ENCODE results near the gene FBXO31.

DNA sequence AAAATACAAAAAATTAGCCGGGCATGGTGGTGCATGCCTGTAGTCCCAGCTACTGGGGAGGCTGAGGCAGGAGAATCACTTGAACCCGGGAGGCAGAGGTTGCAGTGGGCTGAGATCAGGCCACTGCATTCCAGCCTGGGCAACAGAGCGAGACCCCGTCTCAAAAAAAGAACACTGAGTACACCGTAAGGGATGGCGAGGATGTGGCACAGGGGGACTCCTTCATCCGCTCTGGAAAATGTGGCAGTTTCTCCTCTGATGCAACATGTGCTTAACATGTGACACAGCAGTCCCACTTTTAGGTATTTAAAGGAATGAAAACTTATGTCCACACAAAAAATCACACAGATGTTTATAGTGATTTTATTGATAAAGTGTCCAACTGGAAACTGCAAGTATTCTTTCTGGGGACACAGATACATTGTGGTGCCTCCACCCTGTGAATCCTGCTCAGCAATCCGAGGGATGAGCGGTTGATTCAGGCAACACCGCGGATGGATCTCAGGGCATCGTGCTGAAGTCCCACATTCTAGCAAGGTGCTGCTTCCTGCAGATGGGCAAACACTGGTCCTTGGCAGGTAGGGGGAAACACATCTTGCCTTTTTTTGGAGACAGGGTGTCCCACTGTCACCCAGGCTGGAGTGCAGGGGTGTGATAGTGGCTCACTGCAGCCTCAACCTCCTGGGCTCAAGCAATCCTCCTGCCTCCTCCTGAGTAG, 62.9 kb downstream of the FBXO31 start:
- TF ChIP-seq GABPA (IDR thresholded peaks at IDR 0.05; ENCODE audit: low read depth) = no peak
- TF ChIP-seq, protein P1, sequence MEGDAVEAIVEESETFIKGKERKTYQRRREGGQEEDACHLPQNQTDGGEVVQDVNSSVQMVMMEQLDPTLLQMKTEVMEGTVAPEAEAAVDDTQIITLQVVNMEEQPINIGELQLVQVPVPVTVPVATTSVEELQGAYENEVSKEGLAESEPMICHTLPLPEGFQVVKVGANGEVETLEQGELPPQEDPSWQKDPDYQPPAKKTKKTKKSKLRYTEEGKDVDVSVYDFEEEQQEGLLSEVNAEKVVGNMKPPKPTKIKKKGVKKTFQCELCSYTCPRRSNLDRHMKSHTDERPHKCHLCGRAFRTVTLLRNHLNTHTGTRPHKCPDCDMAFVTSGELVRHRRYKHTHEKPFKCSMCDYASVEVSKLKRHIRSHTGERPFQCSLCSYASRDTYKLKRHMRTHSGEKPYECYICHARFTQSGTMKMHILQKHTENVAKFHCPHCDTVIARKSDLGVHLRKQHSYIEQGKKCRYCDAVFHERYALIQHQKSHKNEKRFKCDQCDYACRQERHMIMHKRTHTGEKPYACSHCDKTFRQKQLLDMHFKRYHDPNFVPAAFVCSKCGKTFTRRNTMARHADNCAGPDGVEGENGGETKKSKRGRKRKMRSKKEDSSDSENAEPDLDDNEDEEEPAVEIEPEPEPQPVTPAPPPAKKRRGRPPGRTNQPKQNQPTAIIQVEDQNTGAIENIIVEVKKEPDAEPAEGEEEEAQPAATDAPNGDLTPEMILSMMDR (IDR thresholded peaks at IDR 0.05; ENCODE audit: insufficient read depth, low read length) = no peak
